HUES64 (cell line): ENCODE data around the gene NIT2.

Source experiments
- H3K27ac ChIP-seq: 2 replicates; pipeline ENCODE4 v1.7.0; 2013; ENCODE audit warnings: low read depth, low read length, inconsistent platforms
- H3K27me3 ChIP-seq: 2 replicates; pipeline ENCODE4 v1.6.1; 2013; ENCODE audit warnings: mild to moderate bottlenecking, low read length; ENCODE audit not compliant: insufficient read depth
- H3K36me3 ChIP-seq: 2 replicates; pipeline ENCODE4 v1.6.1; 2013; ENCODE audit warnings: mild to moderate bottlenecking, low read length; ENCODE audit not compliant: insufficient read depth
- H3K4me1 ChIP-seq: 2 replicates; pipeline ENCODE4 v1.6.1; 2013; ENCODE audit warnings: mild to moderate bottlenecking, low read length, moderate library complexity; ENCODE audit not compliant: insufficient read depth
- H3K4me3 ChIP-seq: 2 replicates; pipeline ENCODE4 v1.5.1; 2013; ENCODE audit warnings: mild to moderate bottlenecking, low read length, moderate library complexity
- H3K9ac ChIP-seq: 2 replicates; pipeline ENCODE4 v1.6.1; 2013; ENCODE audit warnings: mild to moderate bottlenecking, low read depth, low read length
- H3K9me3 ChIP-seq: 2 replicates; pipeline ENCODE4 v1.6.1; 2013; ENCODE audit warnings: low read depth, low read length; ENCODE audit not compliant: insufficient read depth
- WGBS: fragments of 150-250, 120-280 bp; methylation state at CpG from one replicate; pipeline ENCODE4 v1.1.7; 2013; ENCODE audit warnings: missing lambda C conversion rate; 5-methylcytosine and 5-hydroxymethylcytosine counted together

Gene NIT2

DNA sequence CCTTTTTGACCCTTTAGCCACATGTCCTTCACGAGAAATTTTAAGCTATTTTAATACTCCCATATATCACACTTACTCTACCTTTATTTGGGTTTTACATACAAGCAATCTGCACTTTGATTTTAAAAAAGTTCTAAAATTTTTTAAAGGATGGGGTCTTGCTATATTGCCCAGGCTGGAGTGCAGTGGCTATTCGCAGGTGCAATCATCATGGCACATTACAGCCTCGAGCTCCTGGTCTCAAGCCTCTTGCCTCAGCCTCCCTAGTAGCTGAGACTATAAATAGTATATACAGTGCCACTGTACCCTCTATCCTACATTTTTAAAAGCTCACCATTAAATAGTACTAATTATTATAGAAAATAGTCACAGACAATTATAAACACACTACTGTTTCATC, 29.9 kb downstream of the NIT2 start:
- WGBS, result 91% methylated on average over 3 of the region's 3 CpGs
- Histone ChIP-seq H3K9me3 (peaks cover 6% of the 10 kb centered on the region; the same call in 1 of the 2 replicates), H3K4me1 (no peaks in the 10 kb centered on the region), H3K36me3 (peaks cover 83% of the 10 kb centered on the region), H3K4me3 (no peak overlapping the region), H3K27ac (no peak overlapping the region), H3K9ac (no peak overlapping the region), H3K27me3 (no peaks in the 10 kb centered on the region)

DNA sequence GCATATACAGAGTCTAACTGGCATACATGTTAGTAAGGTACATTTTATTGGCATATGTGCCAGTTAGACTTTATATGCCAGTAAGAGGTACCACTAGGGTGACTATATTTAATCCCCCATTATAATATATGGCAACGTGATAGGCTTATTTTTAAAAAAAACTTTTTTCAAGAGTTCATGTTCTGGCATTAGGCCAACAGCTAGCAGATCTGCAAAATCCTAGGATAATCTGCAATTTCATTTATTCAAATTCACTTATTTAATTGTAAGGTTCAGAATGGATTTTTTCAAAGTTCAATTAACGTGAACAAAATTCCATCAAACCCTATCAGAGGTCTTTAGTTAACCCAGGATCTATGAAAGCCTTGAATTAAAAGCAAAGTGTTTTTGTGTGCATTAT, 31.9 kb downstream of the NIT2 start:
- WGBS, result 100% methylated on average over 2 of the region's 2 CpGs

DNA sequence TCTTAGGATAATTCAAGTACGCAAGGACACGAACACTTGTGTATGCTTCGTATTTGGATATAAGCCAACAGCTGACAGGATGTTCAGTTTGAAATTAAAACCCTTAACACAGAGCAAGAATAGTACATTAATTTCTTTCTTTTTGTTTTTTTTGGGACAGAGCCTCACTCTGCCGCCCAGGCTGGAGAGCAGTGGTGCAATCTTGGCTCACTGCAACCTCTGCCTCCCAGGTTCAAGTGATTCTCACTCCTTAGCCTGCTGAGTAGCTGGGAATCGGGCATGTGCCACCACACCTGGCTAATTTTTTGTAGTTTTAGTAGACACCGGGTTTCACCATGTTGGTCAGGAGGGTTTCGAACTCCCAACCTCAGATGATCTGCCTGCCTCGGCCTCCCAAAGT, 33.9 kb downstream of the NIT2 start:
- Histone ChIP-seq H3K9me3 (no peaks in the 10 kb centered on the region), H3K27ac (no peak overlapping the region), H3K4me3 (no peak overlapping the region), H3K4me1 (peaks cover 4% of the 10 kb centered on the region; the same call in 1 of the 2 replicates), H3K36me3 (peaks cover 98% of the 10 kb centered on the region), H3K9ac (no peak overlapping the region), H3K27me3 (no peaks in the 10 kb centered on the region)
- 97% methylated on average over 8 of the region's 8 CpGs for WGBS

More for the DNA sequence above, 31.9 kb downstream of the NIT2 start:
- Histone ChIP-seq H3K27ac (no peak overlapping the region), H3K27me3 (no peaks in the 10 kb centered on the region), H3K4me1 (peaks cover 4% of the 10 kb centered on the region; the same call in 1 of the 2 replicates), H3K4me3 (no peak overlapping the region), H3K36me3 (peaks cover 98% of the 10 kb centered on the region), H3K9me3 (peaks cover 6% of the 10 kb centered on the region; the same call in 1 of the 2 replicates), H3K9ac (no peak overlapping the region)

GRCh38 chr3:100370756-100371155, 36.2 kb downstream of the NIT2 start:
- Histone ChIP-seq H3K36me3 (peaks cover 97% of the 10 kb centered on the region), H3K9ac (no peak overlapping the region), H3K27ac (no peak overlapping the region), H3K27me3 (no peaks in the 10 kb centered on the region), H3K9me3 (no peaks in the 10 kb centered on the region), H3K4me1 (peaks cover 4% of the 10 kb centered on the region; the same call in 1 of the 2 replicates), H3K4me3 (no peak overlapping the region)
- 96% methylated on average over 1 of the region's 1 CpG for WGBS

DNA sequence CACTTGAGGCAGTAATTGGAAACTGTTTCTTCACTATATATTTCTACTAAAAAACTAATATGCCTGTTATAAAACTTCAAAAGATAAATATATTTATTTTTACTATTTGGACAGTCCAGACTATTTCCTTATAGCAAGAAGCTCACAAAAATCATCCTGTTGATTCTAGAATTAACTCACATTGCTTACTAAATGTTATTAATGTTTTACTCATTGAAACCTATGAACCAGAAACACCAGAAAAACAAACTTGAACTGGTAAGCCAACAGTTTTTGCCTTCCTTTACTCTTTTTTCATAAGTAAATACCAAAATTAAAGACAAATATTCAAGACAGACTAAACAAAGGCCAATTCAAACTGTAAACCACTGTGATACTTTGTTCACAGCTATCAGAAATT, 40.0 kb downstream of the NIT2 start:
- no peak overlapping the region for H3K27ac ChIP-seq
- peaks cover 4% of the 10 kb centered on the region; the same call in 1 of the 2 replicates for H3K4me1 ChIP-seq
- peaks cover 96% of the 10 kb centered on the region for H3K36me3 ChIP-seq
- H3K9ac ChIP-seq, result no peak overlapping the region
- H3K27me3 ChIP-seq, result no peaks in the 10 kb centered on the region
- no peaks in the 10 kb centered on the region for H3K9me3 ChIP-seq
- no peak overlapping the region for H3K4me3 ChIP-seq

- no peak overlapping the region for H3K4me3 ChIP-seq
- H3K27ac ChIP-seq, result no peak overlapping the region
- H3K9me3 ChIP-seq, result no peaks in the 10 kb centered on the region
- H3K27me3 ChIP-seq, result no peaks in the 10 kb centered on the region
- no peak overlapping the region for H3K9ac ChIP-seq
- 98% methylated on average over 4 of the region's 4 CpGs for WGBS
- H3K4me1 ChIP-seq, result no peaks in the 10 kb centered on the region
- H3K36me3 ChIP-seq, result peaks cover 96% of the 10 kb centered on the region
These were observed 41.7 kb downstream of the NIT2 start for GRCh38 chr3:100376301-100376700.

- Histone ChIP-seq H3K27ac (no peak overlapping the region), H3K9ac (no peak overlapping the region), H3K4me1 (no peaks in the 10 kb centered on the region), H3K4me3 (no peak overlapping the region), H3K27me3 (no peaks in the 10 kb centered on the region), H3K9me3 (peaks cover 9% of the 10 kb centered on the region; the same call in 1 of the 2 replicates), H3K36me3 (peaks cover 82% of the 10 kb centered on the region)
- WGBS, result 84% methylated on average over 8 of the region's 8 CpGs
These were observed 50.4 kb downstream of the NIT2 start for GRCh38 chr3:100384733-100385525.

- H3K4me1 ChIP-seq, result no peaks in the 10 kb centered on the region
- H3K27me3 ChIP-seq, result no peaks in the 10 kb centered on the region
- H3K27ac ChIP-seq, result no peak overlapping the region
- H3K4me3 ChIP-seq, result no peak overlapping the region
- H3K9ac ChIP-seq, result no peak overlapping the region
- peaks cover 11% of the 10 kb centered on the region; the same call in 1 of the 2 replicates for H3K9me3 ChIP-seq
- peaks cover 70% of the 10 kb centered on the region for H3K36me3 ChIP-seq
These were observed 52.0 kb downstream of the NIT2 start for GRCh38 chr3:100386437-100387074.

GRCh38 chr3:100389025-100389424, 54.5 kb downstream of the NIT2 start:
- Histone ChIP-seq H3K4me1 (peaks cover 5% of the 10 kb centered on the region; the same call in 1 of the 2 replicates), H3K27me3 (no peaks in the 10 kb centered on the region), H3K4me3 (no peak overlapping the region), H3K9me3 (peaks cover 11% of the 10 kb centered on the region; the same call in 1 of the 2 replicates), H3K36me3 (peaks cover 47% of the 10 kb centered on the region), H3K27ac (no peak overlapping the region), H3K9ac (no peak overlapping the region)
- WGBS, result 100% methylated on average over 1 of the region's 1 CpG

DNA sequence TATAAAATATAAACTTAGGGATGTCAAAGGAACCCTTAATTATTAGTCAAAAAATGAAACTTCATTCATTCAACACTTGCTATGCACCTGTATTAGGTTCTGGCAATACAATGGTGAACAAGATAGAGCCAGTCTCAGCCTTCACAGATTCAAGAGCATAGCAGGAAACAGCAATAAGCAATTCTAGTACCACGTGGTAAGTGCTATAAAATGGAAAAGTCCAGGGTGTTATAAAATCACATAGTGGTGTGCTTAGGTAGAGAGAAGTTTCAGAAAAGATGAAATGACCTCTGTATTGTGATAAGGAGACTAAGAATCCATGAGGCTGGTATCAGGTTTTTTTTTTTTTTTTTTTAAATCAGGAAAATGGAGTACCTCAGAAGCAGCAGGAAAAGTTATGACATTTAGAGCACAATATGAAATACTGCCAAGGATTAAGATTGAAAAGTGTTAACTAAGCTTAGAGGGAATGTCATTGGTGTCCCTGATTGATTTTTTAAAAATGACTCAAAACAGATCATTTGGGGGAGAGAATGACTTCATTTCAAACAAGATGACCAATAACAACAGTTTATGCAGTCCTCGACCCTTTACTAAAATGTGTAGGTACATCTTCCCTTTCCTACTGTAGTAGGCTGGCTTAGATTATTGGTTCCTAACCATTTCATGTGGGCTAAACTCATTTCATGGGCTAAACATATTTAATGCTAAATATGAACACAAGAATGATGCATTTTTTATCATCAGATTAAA, 61.3 kb downstream of the NIT2 start:
- no peak overlapping the region for H3K4me3 ChIP-seq
- H3K27me3 ChIP-seq, result no peaks in the 10 kb centered on the region
- peaks cover 7% of the 10 kb centered on the region; the same call in 1 of the 2 replicates for H3K4me1 ChIP-seq
- peaks cover 2% of the 10 kb centered on the region; the same call in 1 of the 2 replicates for H3K36me3 ChIP-seq
- no peaks in the 10 kb centered on the region for H3K9me3 ChIP-seq
- WGBS, result 95% methylated on average over 2 of the region's 2 CpGs
- H3K9ac ChIP-seq, result no peak overlapping the region
- H3K27ac ChIP-seq, result no peak overlapping the region

DNA sequence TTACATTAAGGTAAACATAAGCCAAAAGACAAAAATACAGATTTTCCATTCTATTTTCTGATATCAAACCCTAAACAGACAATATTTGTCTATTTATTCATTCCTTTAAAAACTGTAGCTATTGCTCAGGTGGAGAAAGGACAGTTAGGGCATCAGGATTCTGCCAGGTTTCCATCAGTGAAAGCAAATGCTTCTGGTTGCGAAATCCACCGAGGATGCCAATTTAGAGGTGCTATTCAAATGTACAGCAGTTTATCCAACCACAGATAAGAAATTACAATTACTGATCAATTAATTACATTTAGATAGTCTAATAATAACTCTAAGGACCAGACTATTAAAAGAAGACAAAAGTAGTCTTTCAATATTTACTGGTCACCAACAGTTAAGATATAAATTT, 62.4 kb downstream of the NIT2 start:
- no peak overlapping the region for H3K9ac ChIP-seq
- WGBS, result 93% methylated on average over 2 of the region's 2 CpGs
- no peak overlapping the region for H3K4me3 ChIP-seq
- no peak overlapping the region for H3K27ac ChIP-seq
- H3K27me3 ChIP-seq, result no peaks in the 10 kb centered on the region
- H3K9me3 ChIP-seq, result no peaks in the 10 kb centered on the region
- H3K36me3 ChIP-seq, result peaks cover 2% of the 10 kb centered on the region; the same call in 1 of the 2 replicates
- peaks cover 7% of the 10 kb centered on the region; the same call in 1 of the 2 replicates for H3K4me1 ChIP-seq
